Fibroblast of gingiva (primary cell): Measurements from ENCODE around the gene RNF169.

ENCODE experiments used
- DNase-seq: peaks from one replicate; pipeline ENCODE4 v3.0.0-alpha.2; 2011; ENCODE audit warnings: low read depth

RNF169 gene

DNA sequence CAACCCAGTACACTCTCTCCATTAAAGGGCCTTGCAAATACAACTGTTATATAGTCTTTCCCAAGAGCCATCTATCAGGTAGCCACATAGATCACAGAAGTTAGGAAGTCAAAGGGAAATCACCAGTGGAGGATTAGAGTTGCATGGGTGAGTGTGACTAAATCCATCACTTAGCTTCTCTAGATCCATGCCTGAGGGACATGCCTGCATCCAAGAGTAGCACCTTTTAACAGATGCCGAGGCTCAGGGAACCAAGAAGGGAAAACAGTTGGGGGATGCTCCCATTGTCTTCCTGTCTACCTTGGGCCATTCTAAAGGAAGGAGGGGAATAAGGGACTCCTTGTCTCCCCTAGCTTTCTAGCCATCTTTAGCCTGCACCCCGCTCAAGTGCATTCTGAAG lies 122.4 kb downstream of the RNF169 start:
- no peak for DNase-seq

DNA sequence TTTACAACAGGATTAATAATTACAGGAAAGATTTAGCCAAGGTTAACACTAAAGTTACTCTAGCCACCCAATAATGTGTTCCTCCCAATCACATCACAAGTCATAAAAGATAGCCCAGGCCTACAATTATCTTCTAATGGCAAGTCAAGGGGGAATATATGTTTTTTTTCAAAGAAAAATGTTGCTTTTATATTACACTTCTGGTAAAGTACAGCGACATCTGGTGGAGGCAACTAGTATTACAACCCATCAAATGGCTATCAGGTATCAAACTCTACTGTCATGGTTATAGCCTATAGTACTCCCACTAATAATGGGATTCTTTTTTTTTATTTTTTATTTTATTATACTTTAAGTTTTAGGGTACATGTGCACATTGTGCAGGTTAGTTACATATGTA lies 128.5 kb downstream of the RNF169 start:
- no peak for DNase-seq
